H9 (cell line): ENCODE measurements around the gene MRPS35. TPM values are rescaled to one million over a fixed set of nuclear protein-coding genes. Genes with fewer than 3 reads are reported as not detected.

Source experiments
- DNase-seq: peaks from one replicate; pipeline ENCODE4 v3.0.0-alpha.2; 2017
- H2AFZ ChIP-seq: one replicate; pipeline ENCODE4 v1.6.1; 2013; ENCODE audit warnings: mild to moderate bottlenecking, low read length, control low read depth, moderate library complexity
- H2AK5ac ChIP-seq: 2 replicates; pipeline ENCODE4 v1.6.1; 2013; ENCODE audit warnings: low read length, control low read depth, mixed read lengths; ENCODE audit not compliant: insufficient read length
- H2BK120ac ChIP-seq: one replicate; pipeline ENCODE4 v1.6.1; 2013; ENCODE audit warnings: low read depth, mild to moderate bottlenecking, low read length, control low read depth, inconsistent platforms; ENCODE audit not compliant: poor library complexity, severe bottlenecking
- H2BK12ac ChIP-seq: 2 replicates; pipeline ENCODE4 v1.6.1; 2013; ENCODE audit warnings: low read length, control low read depth, mixed read lengths, low read depth; ENCODE audit not compliant: insufficient read length
- H2BK15ac ChIP-seq: 2 replicates; pipeline ENCODE4 v1.6.1; 2013; ENCODE audit warnings: low read depth, low read length, control low read depth
- H2BK20ac ChIP-seq: one replicate; pipeline ENCODE4 v1.6.1; 2013; ENCODE audit warnings: low read depth, mild to moderate bottlenecking, low read length, control low read depth, inconsistent platforms; ENCODE audit not compliant: poor library complexity, severe bottlenecking
- H2BK5ac ChIP-seq: 2 replicates; pipeline ENCODE4 v1.6.1; 2013; ENCODE audit warnings: low read length, control low read depth, mixed read lengths; ENCODE audit not compliant: insufficient read length
- H3K14ac ChIP-seq: 2 replicates; pipeline ENCODE4 v1.6.1; 2013; ENCODE audit warnings: low read length, control low read depth; ENCODE audit not compliant: insufficient read depth
- H3K18ac ChIP-seq: 2 replicates; pipeline ENCODE4 v1.6.1; 2013; ENCODE audit warnings: low read depth, mild to moderate bottlenecking, mixed read lengths, low read length, control low read depth; ENCODE audit not compliant: insufficient read length
- H3K23ac ChIP-seq: 2 replicates; pipeline ENCODE4 v1.6.1; 2013; ENCODE audit warnings: low read length, control low read depth, mixed read lengths, low read depth; ENCODE audit not compliant: insufficient read length
- H3K23me2 ChIP-seq: 2 replicates; pipeline ENCODE4 v1.6.1; 2013; ENCODE audit warnings: low read depth, mild to moderate bottlenecking, mixed read lengths, low read length, control low read depth; ENCODE audit not compliant: insufficient read length, poor library complexity, severe bottlenecking
- H3K27ac ChIP-seq: 2 replicates; pipeline ENCODE4 v1.5.1; 2013; ENCODE audit warnings: low read length, control low read depth, mixed read lengths, low read depth; ENCODE audit not compliant: insufficient read length
- H3K27me3 ChIP-seq: 2 replicates; pipeline ENCODE4 v1.6.1; 2013; ENCODE audit warnings: low read length, control low read depth, inconsistent platforms; ENCODE audit not compliant: insufficient read depth
- H3K4ac ChIP-seq: 2 replicates; pipeline ENCODE4 v1.6.1; 2013; ENCODE audit warnings: low read depth, mild to moderate bottlenecking, control low read depth, inconsistent platforms, low read length, moderate library complexity
- H3K4me1 ChIP-seq: 2 replicates; pipeline ENCODE4 v1.6.1; 2013; ENCODE audit warnings: low read length, control low read depth, inconsistent platforms; ENCODE audit not compliant: insufficient read depth
- H3K4me2 ChIP-seq: 2 replicates; pipeline ENCODE4 v1.6.1; 2013; ENCODE audit warnings: low read length, control low read depth, mixed read lengths; ENCODE audit not compliant: insufficient read length, insufficient read depth
- H3K56ac ChIP-seq: 2 replicates; pipeline ENCODE4 v1.6.1; 2013; ENCODE audit warnings: low read depth, mild to moderate bottlenecking, mixed read lengths, low read length, control low read depth; ENCODE audit not compliant: insufficient read length
- H3K79me1 ChIP-seq: 2 replicates; pipeline ENCODE4 v1.6.1; 2013; ENCODE audit warnings: low read depth, mild to moderate bottlenecking, moderate library complexity, low read length, control low read depth, inconsistent platforms; ENCODE audit not compliant: insufficient read depth, poor library complexity, severe bottlenecking
- H3K79me2 ChIP-seq: 2 replicates; pipeline ENCODE4 v1.6.1; 2013; ENCODE audit warnings: low read length, control low read depth, inconsistent platforms; ENCODE audit not compliant: insufficient read depth
- H3K9ac ChIP-seq: 2 replicates; pipeline ENCODE4 v1.6.1; 2013; ENCODE audit warnings: low read length, control low read depth, mixed read lengths; ENCODE audit not compliant: insufficient read length; ENCODE audit errors: extremely low read depth
- H3K9me3 ChIP-seq: one replicate; pipeline ENCODE4 v1.6.1; 2013; ENCODE audit warnings: low read depth, low read length, inconsistent platforms; ENCODE audit not compliant: control insufficient read depth
- H3T11ph ChIP-seq: one replicate; pipeline ENCODE4 v1.6.1; 2013; ENCODE audit warnings: mild to moderate bottlenecking, low read length, control low read depth, inconsistent platforms
- H4K20me1 ChIP-seq: one replicate; pipeline ENCODE4 v1.6.1; 2013; ENCODE audit not compliant: control insufficient read depth, insufficient read length, insufficient read depth
- H4K5ac ChIP-seq: 2 replicates; pipeline ENCODE4 v1.6.1; 2013; ENCODE audit warnings: low read depth, mild to moderate bottlenecking, mixed read lengths, low read length, control low read depth; ENCODE audit not compliant: insufficient read length
- H4K8ac ChIP-seq: replicated peaks from 2 replicates; pipeline ENCODE4 v1.6.1; 2013; ENCODE audit warnings: low read length, control low read depth, mixed read lengths, low read depth; ENCODE audit not compliant: insufficient read length
- H4K91ac ChIP-seq: 2 replicates; pipeline ENCODE4 v1.6.1; 2013; ENCODE audit warnings: low read depth, mild to moderate bottlenecking, moderate library complexity, mixed read lengths, low read length, control low read depth; ENCODE audit not compliant: insufficient read length
- H3K27ac Mint-ChIP-seq, 3 experiments: 2 replicates in 2 of 3; 3 replicates in 1 of 3; pipeline ENCODE4 v1.8.0; 2020 to 2021; ENCODE audit warnings: mixed read lengths in 3 of 3, mild to moderate bottlenecking in 1 of 3, moderate library complexity in 1 of 3
- H3K27me3 Mint-ChIP-seq: 2 replicates; pipeline ENCODE4 v1.8.0; 2021; ENCODE audit warnings: low read depth, mild to moderate bottlenecking, moderate library complexity, mixed read lengths
- H3K36me3 Mint-ChIP-seq, 3 experiments: 2 replicates in 2 of 3; 3 replicates in 1 of 3; pipeline ENCODE4 v1.8.0; 2020 to 2021; ENCODE audit warnings: low read depth in 3 of 3, mixed read lengths in 3 of 3; ENCODE audit not compliant: insufficient read depth in 1 of 3
- H3K4me1 Mint-ChIP-seq, 2 experiments: 2 replicates each; pipeline ENCODE4 v1.8.0; 2020; ENCODE audit warnings: mixed read lengths in 2 of 2
- H3K4me3 Mint-ChIP-seq, 2 experiments: 2 replicates in 1 of 2; 3 replicates in 1 of 2; pipeline ENCODE4 v1.8.0; 2020 to 2021; ENCODE audit warnings: mild to moderate bottlenecking in 2 of 2, mixed read lengths in 2 of 2, moderate library complexity in 1 of 2
- H3K9me3 Mint-ChIP-seq, 2 experiments: 2 replicates in 1 of 2; 3 replicates in 1 of 2; pipeline ENCODE4 v1.8.0; 2020; ENCODE audit warnings: mild to moderate bottlenecking in 2 of 2, mixed read lengths in 2 of 2, moderate library complexity in 1 of 2
- CTCF ChIP-seq: fragments of 200-600 bp; sonication (generic); conservative IDR thresholded peaks from 3 replicates; pipeline ENCODE4 v1.8.0; 2021; ENCODE audit warnings: antibody characterized with exemption, mild to moderate bottlenecking
- WGBS: extraction: QIAGEN DNeasy Blood & Tissue Kit; methylation state at CpG from one replicate; pipeline ENCODE4 v1.1.7; 2013; ENCODE audit warnings: missing lambda C conversion rate, low lambda C conversion rate, mixed read lengths; ENCODE audit not compliant: insufficient read length; ENCODE audit errors: extremely low coverage; 5-methylcytosine and 5-hydroxymethylcytosine counted together
- total RNA-seq: library from RNA; stranded (reverse); gene quantifications from 2 replicates; pipeline ENCODE4 v1.2.1, GENCODE V29; 2021

The MRPS35 gene
- total RNA-seq, 1 experiment from 2014 or later: 45.4 TPM

GRCh38 chr12:27723212-27723611 is 12.6 kb downstream of the MRPS35 start:
- no CpG with 5 or more reads among the region's 1 CpG for WGBS
- H3K27me3 Mint-ChIP-seq: no peaks in the 10 kb centered on the region
- Histone ChIP-seq H3K4me2 (no peak overlapping the region), H3K23me2 (no peaks in the 10 kb centered on the region), H3K4me1 (no peaks in the 10 kb centered on the region), H3T11ph (no peak overlapping the region), H3K9me3 (no peaks in the 10 kb centered on the region), H3K14ac (no peak overlapping the region), H3K27me3 (no peaks in the 10 kb centered on the region), H2BK15ac (no peak overlapping the region), H3K56ac (no peak overlapping the region), H3K79me2 (no peaks in the 10 kb centered on the region), H2BK120ac (no peak overlapping the region), H3K23ac (no peak overlapping the region), H3K27ac (no peak overlapping the region), H3K79me1 (no peaks in the 10 kb centered on the region), H2AFZ (no peak overlapping the region), H3K9ac (no peak overlapping the region), H4K91ac (no peak overlapping the region), H2BK20ac (no peak overlapping the region), H4K8ac (no peak overlapping the region), H2BK5ac (no peak overlapping the region), H4K5ac (no peak overlapping the region), H2BK12ac (no peak overlapping the region), H4K20me1 (no peaks in the 10 kb centered on the region), H2AK5ac (no peak overlapping the region), H3K4ac (no peak overlapping the region), H3K18ac (no peak overlapping the region)
- no peak for DNase-seq
- H3K27ac Mint-ChIP-seq: no peak overlapping the region; a peak in 1 of 7 replicates
- peaks cover 14 to 45% (median 25%) of the 10 kb centered on the region in 3 experiments; a peak in 6 of 7 replicates for H3K36me3 Mint-ChIP-seq
- no peak overlapping the region for H3K4me3 Mint-ChIP-seq
- no peaks in the 10 kb centered on the region; a peak in 1 of 5 replicates for H3K9me3 Mint-ChIP-seq
- H3K4me1 Mint-ChIP-seq: no peaks in the 10 kb centered on the region
- no peak for TF ChIP-seq CTCF
